T-helper 9 cell (primary cell): ENCODE results near the gene FAP.

ENCODE experiments used
- DNase-seq: peaks from one replicate; pipeline ENCODE4 v3.0.0-alpha.2; 2020

Gene FAP

DNA sequence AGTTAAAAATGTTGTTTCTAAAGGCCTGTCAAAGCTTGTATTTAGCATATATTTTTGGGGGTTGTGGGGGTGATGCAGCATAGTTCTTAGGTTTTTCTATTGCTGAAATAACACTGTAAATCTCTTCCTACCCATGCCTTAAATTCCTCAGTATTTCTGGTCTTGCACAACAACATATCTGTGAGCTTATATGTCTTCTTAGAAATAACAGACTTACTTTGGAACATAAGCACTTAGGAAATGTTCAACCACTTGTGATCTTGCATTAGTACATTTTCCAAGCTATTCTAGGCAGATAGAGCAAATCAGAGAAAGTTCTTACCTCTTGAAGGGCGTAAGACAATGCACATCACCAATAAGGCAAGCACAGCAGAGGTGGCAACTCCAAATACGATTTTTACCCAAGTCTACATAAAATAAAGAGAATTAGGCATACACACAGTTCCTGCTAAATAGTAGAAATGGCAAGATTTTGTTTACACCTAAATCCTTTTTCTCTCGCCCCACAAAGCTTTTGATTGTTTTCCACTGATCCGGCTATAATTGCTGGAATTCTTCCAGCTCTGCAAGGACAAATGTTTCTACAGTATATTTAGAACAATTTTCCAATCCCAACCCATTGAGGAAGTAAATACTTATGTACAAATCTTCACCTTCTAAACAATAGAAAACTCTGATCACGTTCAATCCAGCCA is 512 bp downstream of the FAP start:
- no peak for DNase-seq

DNA sequence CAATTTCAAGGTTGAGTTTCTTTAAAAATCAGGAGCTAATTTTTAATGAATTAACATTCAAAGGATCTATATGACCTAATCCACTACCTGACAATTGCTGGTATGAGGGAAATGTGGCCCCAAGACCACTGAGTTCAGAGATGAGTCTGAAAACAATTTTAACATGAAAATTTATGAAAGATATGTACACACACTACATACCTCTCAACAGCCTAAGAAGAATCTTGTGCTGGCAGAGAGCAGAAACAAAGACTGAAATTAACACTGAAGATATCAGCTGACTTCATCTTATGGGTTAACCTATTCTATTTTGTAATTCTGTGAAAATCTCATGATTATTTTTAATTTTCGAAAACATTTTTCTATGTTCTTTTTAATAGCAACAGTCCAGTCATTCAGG is 1.7 kb downstream of the FAP start:
- no peak for DNase-seq

DNA sequence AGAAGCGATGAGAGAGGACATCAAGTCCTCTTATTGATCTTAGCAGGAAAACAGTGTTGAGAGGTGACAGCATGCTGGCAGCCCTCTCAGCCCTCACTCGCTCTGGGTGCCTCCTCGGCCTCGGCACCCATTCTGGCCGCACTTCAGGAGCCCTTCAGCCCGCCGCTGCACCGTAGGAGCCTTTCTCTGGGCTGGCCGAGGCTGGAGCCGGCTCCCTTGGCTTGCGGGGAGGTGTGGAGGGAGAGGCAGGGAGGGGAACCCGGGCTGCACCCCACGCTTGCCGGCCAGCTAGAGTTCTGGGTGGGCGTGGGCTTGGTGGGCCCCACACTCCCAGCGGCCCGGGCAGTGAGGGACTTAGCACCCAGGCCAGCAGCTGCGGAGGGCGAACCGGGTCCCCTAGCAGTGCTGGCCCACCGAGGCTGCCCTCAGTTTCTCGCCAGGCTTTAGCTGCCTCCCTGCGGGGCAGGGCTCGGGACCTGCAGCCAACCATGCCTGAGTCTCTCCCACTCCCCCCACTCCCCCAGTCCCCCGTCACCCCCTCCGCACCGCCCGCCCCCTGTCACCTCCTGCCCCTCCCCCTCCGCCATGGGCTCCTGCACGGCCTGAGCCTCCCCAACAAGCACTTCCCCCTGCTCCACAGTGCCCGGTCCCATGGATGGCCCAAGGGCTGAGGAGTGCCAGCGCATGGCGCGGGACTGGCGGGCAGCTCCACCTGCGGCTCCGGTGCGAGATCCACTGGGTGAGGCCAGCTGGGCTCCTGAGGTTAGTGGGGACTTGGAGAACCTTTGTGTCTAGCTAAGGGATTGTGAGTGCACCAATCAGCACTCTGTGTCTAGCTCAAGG is 8.4 kb downstream of the FAP start:
- DNase-seq = no peak

DNA sequence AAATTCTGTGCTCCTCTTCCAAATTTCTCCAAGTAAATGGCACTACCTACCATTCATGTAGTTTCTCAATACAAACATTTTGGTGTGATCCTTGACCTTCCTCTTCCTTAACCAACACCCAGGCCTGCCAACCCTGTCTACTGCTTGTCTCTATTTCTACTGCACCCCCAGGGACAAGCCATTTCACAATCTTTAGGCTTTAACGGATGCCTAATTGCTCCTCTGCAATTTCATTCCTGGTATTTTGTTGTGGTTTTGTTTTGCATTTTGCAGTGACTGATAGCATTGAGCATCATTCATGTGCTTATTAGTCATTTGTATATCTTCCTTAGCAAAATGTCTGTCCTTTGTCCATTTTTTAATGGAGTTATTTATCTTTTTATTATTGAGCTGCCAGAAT is 10.0 kb downstream of the FAP start:
- no peak for DNase-seq

DNA sequence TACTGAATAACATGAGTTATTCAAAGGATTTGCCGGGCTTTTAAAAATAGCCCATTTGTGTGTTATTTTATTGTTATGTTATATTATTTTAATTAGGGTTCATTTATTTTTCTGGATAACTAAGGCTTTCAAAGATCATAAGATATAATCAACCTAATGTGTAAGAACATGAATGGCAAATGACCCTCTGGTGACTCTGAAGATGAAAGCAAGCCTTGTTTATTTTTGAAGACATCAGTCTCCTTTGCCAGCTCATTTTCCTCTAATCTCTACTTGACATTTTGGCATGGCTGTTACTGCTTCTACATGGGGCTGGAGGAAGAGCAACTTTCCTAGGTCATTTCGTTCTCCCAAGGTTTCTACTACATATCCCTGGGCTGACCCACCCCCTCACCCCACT is 10.6 kb downstream of the FAP start:
- DNase-seq = no peak

DNA sequence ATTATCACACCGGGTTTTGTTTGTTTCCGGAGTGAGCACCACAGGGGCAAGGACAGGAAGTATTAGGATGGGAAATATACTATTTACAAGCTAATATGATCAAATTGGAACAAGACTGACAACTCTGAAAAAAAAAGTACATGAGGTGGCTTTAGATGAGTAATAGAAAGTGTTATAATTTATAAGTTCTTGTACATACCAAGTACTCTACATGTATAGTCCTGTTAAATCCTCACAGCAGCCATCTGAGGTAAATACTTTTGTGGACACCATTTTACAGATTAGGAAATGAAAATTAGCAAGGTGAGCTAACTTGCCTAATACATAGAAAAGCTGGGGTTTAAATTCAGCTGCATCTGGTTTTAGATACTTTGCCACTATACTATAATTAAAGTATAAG is 11.2 kb downstream of the FAP start:
- DNase-seq = no peak

DNA sequence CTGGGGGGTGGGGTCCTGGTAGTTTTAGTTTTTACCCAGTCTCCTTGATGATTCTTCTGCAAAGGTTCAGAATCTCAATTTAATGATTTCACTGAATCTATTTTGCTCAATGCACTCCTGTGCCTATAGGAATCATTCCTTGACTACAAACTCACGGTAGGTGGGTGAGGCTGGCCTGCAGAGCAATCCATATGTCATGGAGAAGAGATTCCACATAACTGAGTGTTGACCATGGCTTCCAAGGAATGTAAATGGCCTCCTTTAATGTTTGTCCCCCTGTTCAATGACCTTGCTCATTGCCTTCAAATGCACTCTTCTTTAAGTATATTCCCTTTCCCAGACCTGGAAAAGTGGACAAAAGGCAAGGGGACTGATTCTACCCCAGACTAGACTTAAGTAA is 12.5 kb downstream of the FAP start:
- no peak for DNase-seq

DNA sequence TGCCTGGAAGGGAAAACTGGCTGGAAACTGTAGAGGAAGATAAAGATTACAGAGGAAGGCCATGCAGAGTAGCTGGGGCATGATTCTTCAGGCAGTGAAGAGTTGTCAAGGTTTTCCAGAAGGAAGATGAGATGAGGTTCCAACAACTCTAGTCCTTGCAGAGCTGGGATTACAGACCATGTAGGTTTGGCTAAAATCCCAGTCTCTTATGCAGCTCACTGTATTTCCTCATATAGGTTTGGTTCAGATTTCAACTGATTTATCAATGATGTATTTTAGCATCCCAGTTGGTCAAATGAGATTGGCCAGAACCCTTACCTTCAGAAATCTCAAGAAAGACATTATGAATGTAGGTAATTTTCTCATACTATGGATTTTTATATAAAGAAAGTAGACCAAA is 16.4 kb downstream of the FAP start:
- DNase-seq = no peak

DNA sequence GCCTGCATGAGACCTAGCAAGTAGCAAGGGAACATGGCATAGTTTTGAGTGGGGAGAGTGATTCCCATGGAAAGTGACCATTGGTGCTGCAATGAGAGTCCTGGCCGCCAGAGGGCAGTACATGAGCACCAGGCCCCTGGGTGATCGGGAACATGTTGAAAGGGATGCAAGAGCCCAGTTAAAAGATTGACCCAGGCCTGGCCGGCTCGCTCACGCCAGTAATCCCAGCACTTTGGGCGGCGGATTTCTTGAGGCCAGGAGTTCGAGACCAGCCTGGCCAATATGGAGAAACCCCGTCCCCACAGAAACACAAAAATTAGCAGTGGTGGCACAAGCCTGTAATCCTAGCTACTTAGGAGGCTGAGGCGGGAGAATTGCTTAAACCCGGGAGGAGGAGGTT is 22.2 kb downstream of the FAP start:
- DNase-seq = peak; percentile 49

DNA sequence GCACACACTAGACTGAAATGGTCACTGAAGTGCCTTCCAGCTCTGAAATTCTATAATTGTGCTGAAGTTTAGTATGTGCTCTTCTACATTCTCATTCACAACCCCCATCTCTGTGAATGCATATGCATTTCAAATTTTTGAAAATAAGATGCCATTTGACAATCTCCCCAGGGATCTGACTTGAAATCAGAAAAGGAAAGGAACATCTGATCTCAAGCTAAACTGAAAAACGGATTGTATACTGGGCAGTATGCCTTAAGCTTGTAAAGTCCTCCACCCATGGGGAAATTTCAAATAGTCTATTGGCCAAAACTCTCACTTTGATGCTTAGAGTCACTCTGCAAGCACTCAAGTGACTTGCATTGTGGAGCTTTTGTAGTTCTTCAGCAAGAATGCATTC is 22.9 kb downstream of the FAP start:
- DNase-seq = no peak

DNA sequence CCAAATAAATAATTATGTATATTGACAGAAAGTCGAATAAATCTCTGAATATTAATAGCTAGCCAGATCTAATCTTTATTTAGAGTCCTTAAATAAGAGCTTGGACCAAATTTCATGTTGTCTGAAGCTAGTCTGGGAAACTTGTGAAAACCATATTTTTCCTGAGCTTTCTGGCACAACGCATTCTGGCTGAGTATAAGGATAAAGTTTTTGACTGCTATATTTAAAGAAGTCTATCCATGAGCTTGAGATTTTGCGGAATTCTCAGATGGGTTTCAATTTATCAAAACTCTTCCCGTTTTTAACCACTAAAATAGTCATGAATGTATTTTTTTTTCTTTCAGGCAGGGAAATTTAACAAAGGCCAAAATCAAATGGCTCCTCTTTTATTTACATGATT is 23.8 kb downstream of the FAP start:
- no peak for DNase-seq

DNA sequence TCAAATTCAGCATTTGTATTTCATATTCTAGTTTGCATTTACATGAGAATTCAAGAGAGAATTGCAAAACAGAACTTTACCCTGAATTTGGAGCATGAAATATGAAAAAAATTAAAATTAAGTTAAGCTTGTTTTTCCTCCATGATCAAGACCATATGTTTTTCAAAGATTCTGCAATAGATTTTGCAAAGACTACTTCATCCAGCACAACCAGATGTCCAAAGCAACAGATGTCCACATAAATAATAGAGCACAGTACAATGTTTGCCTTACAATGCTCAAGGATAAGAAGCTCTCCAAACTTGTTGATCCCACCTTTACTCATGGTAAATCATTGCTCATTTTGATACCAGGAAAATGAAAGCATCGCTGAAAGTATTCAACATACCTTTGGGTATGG is 25.6 kb downstream of the FAP start:
- no peak for DNase-seq

DNA sequence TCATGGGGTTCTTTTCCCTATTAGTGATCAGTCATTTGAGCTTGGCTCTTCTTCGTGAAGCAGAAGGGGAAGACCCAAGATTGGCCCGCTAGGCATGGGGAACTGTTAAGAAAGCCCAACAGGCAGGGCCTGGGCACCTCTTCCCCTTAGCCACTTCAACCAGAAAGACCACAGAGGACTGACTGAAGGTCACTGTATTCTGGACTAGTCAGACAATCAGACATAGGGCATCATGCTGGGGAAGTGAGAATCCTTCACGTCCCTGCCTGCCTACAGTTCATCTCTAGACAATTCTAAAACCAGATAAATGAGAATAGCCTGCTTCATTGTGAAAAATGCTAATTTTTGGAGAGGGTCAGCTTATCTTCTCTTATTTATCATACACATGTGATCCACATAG is 28.1 kb downstream of the FAP start:
- no peak for DNase-seq

DNA sequence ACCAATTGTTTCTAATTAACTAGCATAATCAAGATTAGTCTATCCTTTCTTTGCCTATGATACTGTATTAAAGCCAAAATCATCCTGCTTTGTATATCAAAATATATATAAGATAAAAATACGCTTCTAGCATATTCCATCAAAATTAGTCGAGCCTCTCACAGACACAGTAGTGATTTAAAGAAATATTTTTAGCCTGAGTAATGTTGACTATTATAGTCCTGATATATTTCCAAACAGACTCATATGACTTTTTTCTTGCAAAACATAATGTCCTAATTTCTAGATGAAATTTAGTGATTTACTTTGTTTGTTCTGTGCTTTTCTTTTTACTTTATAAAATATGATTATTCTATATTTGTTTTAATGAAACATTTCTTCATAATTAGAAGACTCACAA is 30.9 kb downstream of the FAP start:
- no peak for DNase-seq

DNA sequence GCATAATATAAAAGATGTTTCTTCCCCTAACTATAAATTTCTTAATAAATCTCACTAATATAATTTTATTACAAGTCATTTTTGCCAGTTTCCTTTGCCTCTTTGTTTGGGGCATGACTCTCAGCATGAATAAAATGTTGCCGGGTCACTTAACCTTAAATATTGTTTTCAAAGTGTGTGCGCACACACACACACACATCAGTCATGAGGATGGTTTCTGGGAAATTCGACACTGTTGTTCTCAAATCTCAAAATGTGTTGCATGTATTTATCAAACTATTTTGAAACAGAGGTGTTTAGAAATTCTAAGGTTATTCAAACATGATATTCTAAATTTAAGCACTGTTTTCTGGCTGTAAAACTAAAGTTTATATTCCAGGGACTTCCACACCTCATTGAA is 31.5 kb downstream of the FAP start:
- DNase-seq = no peak

DNA sequence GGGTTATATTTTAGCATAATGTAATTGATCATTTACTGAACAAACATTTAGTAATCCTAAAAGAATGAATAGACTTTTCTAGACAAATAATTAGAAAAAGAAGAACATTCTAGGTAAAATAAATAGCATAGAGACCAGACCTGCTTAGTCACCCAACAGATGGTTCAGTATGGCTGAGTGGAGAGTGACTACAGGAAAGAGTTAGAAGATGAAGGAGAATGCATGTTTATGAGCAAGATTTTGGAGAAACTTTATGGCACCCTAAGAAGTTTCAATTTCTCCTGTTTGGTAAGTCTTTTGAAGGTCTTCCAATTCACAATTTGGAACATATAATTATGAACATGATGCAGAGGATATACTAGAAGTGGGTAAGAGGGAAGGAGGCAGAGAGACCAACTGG is 32.9 kb downstream of the FAP start:
- DNase-seq = no peak

DNA sequence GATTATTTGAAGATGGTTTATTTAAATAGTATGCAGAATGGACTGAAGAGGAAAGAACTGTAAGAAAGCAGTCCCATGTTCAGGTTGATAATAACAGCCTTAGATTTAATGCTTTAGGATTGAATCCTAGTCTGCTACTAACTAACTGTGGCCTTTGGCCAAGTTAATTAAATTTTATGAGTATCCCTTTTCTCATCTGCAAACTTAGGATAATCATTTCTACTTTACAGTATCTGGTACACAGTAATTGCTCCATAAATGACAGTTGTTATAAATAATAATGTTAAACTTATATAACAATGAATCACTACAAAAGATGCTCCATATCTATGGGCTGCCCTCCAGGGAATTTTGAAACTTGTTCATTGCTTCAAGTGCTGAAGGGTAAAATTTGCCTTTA is 41.0 kb downstream of the FAP start:
- DNase-seq = no peak

DNA sequence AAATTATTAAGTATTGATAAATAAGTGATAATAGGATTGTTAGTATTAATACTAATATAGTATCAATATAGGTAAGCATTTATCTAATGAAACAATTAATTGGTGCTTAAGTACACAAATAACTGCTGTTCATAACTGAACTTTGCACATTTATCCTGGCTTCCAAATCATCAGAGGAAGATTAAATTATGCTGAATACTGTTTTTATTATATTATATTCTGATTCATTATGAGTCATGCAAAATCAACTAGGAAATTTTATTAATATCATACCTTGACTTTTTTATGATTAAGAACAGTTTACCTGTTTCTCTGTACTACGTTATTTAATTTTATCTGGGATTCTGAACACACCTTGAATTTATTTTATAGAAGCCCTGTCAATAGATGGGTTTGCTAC is 42.6 kb downstream of the FAP start:
- DNase-seq = no peak

DNA sequence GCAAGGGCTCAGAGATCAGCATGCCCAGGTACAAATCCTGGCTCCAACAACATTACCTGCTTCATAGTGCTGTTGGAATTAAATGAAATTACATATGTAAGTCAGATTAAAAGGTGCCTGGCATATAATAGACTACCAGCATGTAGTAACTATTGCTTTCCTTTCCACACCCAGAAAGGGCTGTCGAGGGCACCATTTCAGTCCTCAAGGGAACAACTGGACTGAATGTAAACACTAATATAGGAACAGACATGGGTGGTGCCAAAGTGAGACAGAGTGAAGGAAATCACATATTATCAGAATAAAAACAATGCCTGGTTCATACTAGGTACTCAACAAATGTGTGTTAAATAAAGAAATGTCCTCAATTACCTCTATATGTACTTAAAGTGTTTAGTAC is 43.3 kb downstream of the FAP start:
- no peak for DNase-seq

DNA sequence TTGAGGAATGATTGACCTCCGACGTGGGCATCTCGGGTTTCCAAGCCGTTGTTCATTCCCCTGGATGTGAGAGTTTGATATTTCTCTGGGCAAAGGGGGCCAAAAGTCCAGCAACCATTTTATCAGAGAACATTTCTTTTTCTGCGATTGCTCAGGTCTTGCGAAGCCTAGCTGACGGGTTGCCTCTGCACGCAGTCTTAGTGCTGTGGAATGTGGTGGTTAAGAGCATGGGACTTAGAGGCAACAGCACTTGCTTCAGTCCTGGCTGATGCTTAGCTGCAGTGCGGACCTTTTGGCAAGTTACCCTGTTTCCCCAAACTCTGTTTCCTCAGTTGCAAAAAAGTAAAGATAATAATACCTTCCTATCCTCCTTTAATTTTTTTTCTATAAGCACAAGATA is 45.0 kb downstream of the FAP start:
- no peak for DNase-seq

DNA sequence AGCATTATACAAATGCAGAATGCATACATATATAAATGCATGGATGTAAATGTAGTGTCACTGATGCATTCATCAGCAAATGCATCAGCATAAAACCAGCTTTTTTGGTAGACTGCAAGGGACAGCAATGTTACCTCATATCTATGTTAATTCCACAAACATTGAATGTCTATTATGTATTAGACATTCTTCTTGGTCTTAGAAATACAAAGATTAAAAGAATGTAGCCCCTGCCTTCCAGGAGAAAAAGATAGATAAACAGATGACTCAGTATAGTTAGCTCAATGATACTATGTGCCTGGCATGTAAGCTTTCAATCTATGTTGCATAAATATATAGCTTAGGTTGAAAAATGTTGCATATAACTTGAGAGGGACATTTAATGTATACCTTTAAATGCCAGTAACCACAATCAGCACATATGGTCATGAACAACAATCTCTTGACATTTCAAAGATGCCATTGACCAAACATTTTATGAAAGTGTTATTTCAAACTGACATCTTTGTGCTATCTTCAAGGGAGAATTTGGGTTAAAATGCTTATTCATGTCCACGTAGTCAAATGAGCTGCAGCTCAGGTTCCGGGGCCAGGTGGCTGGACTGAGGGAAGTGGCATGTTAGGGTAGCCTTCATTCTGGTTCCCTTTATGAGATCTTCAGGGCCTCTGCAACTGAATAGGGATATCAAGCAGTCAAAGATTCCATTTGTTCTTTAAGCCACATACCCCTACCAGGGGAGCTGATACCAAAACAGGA is 46.0 kb downstream of the FAP start:
- DNase-seq = no peak

DNA sequence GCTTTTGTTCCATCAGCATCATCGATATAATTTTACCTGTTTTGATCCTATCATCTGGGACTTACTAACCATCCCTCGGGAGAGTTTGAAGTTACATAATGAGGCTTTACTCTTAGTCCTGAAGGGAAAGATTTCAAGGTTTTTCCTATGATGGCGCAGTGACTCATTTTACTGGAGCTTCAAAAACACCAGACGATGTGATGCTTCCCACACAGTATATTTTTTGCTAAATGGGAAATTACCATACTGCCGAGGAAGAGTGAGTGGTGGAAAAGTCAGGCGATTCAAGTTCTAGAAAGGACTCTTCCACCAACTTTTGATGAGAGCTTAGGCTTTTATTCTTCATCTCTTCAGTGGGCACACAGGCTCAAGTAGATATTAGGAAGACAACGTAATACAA is 46.6 kb downstream of the FAP start:
- DNase-seq = no peak

DNA sequence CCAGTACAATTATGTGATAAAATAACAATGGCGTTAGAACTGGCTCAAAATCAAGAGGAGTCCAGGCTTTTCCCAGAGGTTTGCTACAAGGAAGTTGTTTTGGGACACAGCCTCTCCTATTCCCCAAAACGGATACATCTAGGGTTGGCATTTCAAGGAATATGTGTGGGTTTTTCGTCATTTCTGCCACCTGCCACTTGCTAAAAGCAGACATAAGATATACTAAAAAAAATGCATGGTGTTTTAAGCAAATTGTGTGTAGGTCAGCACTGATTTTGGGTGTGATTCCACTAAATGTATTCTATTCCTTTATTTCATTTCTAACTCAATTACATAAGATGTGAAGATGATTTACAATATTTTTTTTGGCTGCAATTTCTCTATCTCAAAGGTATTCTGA is 54.8 kb downstream of the FAP start:
- DNase-seq = no peak
